Suprapubic skin (tissue), 3 donors: ENCODE results near the gene LPP.

Experiments
- POLR2A ChIP-seq, 2 donors: fragments of 450-650 bp; IDR thresholded peaks; one replicate each; pipeline ENCODE4 v1.6.1; 2017; ENCODE audit warnings: antibody characterized with exemption in 2 of 2, mild to moderate bottlenecking in 2 of 2, moderate library complexity in 2 of 2
- TF ChIP-seq, protein P1 (sequence below), 2 donors: fragments of 200-600 bp in 1 of 2; fragments of 450-650 bp in 1 of 2; sonication (generic) in 1 of 2; IDR thresholded peaks; one replicate each; pipeline ENCODE4 v1.5.1; 2016 to 2019; ENCODE audit warnings: antibody characterized with exemption in 2 of 2, mild to moderate bottlenecking in 1 of 2, moderate library complexity in 1 of 2

DNA sequence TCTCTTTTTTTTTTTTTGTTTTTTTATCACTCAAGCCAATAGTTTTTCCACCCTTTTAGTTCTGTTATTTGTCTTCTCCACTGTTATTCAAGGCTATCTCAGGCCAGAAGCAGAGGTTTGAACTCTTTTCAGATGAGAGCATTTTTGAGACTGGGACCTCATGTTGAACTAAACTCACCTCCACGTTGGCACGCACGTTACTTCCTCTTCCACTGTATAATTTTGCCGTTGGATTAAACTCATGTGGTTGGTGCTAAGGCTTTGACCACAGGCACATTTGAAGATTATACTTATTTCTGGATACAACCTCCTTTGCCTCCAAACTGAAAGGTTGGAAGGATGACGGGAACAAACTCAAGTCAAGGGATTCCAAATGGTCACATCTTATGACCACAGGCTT, 516.5 kb downstream of the LPP start:
- TF ChIP-seq, protein P1, sequence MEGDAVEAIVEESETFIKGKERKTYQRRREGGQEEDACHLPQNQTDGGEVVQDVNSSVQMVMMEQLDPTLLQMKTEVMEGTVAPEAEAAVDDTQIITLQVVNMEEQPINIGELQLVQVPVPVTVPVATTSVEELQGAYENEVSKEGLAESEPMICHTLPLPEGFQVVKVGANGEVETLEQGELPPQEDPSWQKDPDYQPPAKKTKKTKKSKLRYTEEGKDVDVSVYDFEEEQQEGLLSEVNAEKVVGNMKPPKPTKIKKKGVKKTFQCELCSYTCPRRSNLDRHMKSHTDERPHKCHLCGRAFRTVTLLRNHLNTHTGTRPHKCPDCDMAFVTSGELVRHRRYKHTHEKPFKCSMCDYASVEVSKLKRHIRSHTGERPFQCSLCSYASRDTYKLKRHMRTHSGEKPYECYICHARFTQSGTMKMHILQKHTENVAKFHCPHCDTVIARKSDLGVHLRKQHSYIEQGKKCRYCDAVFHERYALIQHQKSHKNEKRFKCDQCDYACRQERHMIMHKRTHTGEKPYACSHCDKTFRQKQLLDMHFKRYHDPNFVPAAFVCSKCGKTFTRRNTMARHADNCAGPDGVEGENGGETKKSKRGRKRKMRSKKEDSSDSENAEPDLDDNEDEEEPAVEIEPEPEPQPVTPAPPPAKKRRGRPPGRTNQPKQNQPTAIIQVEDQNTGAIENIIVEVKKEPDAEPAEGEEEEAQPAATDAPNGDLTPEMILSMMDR (IDR thresholded peaks at IDR 0.05), result no peak
- no peak for TF ChIP-seq POLR2A (IDR thresholded peaks at IDR 0.05)
